GM12878 (cell line): ENCODE measurements around the gene PRKCI. TPM values are rescaled to one million over a fixed set of nuclear protein-coding genes. Genes with fewer than 3 reads are reported as not detected.

Experiments used
- GATAD2B ChIP-seq: fragments of 450-650 bp; conservative IDR thresholded peaks from 2 replicates; pipeline ENCODE4 v1.6.1; 2017; ENCODE audit warnings: low read depth, mild to moderate bottlenecking, moderate library complexity
- HCFC1 ChIP-seq: fragments of 150-350 bp; IDR thresholded peaks from 2 replicates; pipeline ENCODE4 v1.6.1; 2014; ENCODE audit warnings: low read length
- IKZF1 ChIP-seq: fragments of 450-650 bp; conservative IDR thresholded peaks from 2 replicates; pipeline ENCODE4 v1.6.1; 2017; ENCODE audit warnings: antibody characterized with exemption, mild to moderate bottlenecking
- IKZF2 ChIP-seq, 2 experiments: fragments of 450-650 bp; IDR thresholded peaks; 2 replicates each; pipeline ENCODE4 v1.6.1; 2017; ENCODE audit warnings: mild to moderate bottlenecking in 2 of 2, moderate library complexity in 2 of 2
- JUND ChIP-seq: IDR thresholded peaks from 2 replicates; pipeline ENCODE4 v1.6.1; 2012; ENCODE audit warnings: low read depth, mild to moderate bottlenecking, low read length, improper control_type of control experiment, moderate library complexity
- MEF2B ChIP-seq: fragments of 450-650 bp; IDR thresholded peaks from 2 replicates; pipeline ENCODE4 v1.6.1; 2018; ENCODE audit warnings: mild to moderate bottlenecking, moderate library complexity; ENCODE audit not compliant: partially characterized antibody, poor library complexity, severe bottlenecking
- NBN ChIP-seq: fragments of 450-650 bp; IDR thresholded peaks from 2 replicates; pipeline ENCODE4 v1.6.1; 2016
- NR2C2 ChIP-seq: IDR thresholded peaks from 2 replicates; pipeline ENCODE4 v1.6.1; 2011; ENCODE audit warnings: borderline replicate concordance, low read depth; ENCODE audit not compliant: control insufficient read depth, insufficient read length
- NR2F1 ChIP-seq: fragments of 450-650 bp; conservative IDR thresholded peaks from 2 replicates; pipeline ENCODE4 v1.6.1; 2017; ENCODE audit warnings: mild to moderate bottlenecking
- SMAD1 ChIP-seq: fragments of 450-650 bp; IDR thresholded peaks from 2 replicates; pipeline ENCODE4 v1.6.1; 2018; ENCODE audit warnings: mild to moderate bottlenecking, low read depth; ENCODE audit not compliant: partially characterized antibody
- TARDBP ChIP-seq: IDR thresholded peaks from 2 replicates; pipeline ENCODE4 v1.6.1; 2016; ENCODE audit warnings: borderline replicate concordance
- TCF7 ChIP-seq: IDR thresholded peaks from 2 replicates; pipeline ENCODE4 v1.6.1; 2014; ENCODE audit warnings: antibody characterized with exemption, borderline replicate concordance
- ZBED1 ChIP-seq: IDR thresholded peaks from 2 replicates; pipeline ENCODE4 v1.6.1; 2016; ENCODE audit warnings: borderline replicate concordance
- polyA plus RNA-seq, 11 experiments: library from polyadenylated mRNA; depleted of rRNA in 4 of 11; unstranded in 6 of 11; stranded (reverse) in 5 of 11; fragments of >200 nt; fragmentation: Nextera tagmentation in 4 of 11; fragmentation: Illumina TruSeq in 1 of 11; extraction: Ambion mirVana in 4 of 11; extraction: Trizol in 1 of 11; gene quantifications; 1 replicate in 1 of 11; 2 replicates in 10 of 11; pipeline versions ENCODE4 v1.2.1 to v1.2.3, GENCODE V29; 2011 to 2016; ENCODE audit warnings: inconsistent platforms in 2 of 11, missing spikeins in 2 of 11, low read depth in 1 of 11
- total RNA-seq, 4 experiments: library from RNA; depleted of rRNA in 3 of 4; stranded (reverse); fragments of >200 nt in 3 of 4; fragmentation: Illumina TruSeq in 1 of 4; extraction: Trizol in 1 of 4; gene quantifications; 2 replicates each; pipeline versions ENCODE4 v1.2.1 to v1.2.3, GENCODE V29; 2013 to 2021
- TF ChIP-seq, protein P1 (sequence below): fragments of 450-650 bp; formaldehyde crosslinking; IDR thresholded peaks from 2 replicates; pipeline ENCODE4 v1.4.0; 2020; ENCODE audit warnings: mild to moderate bottlenecking, moderate library complexity
- TF ChIP-seq, protein P2 (sequence below): IDR thresholded peaks from 2 replicates; pipeline ENCODE4 v1.6.1; 2012; ENCODE audit warnings: low read depth, low read length, improper control_type of control experiment
- TF ChIP-seq, protein P3 (sequence below): fragments of 450-650 bp; conservative IDR thresholded peaks from 2 replicates; pipeline ENCODE4 v1.6.1; 2017; ENCODE audit warnings: mild to moderate bottlenecking, moderate library complexity
- TF ChIP-seq, protein P4 (sequence below): fragments of 450-650 bp; IDR thresholded peaks from 2 replicates; pipeline ENCODE4 v1.6.1; 2018; ENCODE audit warnings: mild to moderate bottlenecking, low read depth, moderate library complexity; ENCODE audit not compliant: partially characterized antibody

PRKCI gene
- total and polyA plus RNA-seq, 10 of the 15 experiments (the other 5 are each of a cell fraction or from before 2014, with no cell fraction given), result 3.5 to 15.4 (median 11.8) TPM

DNA sequence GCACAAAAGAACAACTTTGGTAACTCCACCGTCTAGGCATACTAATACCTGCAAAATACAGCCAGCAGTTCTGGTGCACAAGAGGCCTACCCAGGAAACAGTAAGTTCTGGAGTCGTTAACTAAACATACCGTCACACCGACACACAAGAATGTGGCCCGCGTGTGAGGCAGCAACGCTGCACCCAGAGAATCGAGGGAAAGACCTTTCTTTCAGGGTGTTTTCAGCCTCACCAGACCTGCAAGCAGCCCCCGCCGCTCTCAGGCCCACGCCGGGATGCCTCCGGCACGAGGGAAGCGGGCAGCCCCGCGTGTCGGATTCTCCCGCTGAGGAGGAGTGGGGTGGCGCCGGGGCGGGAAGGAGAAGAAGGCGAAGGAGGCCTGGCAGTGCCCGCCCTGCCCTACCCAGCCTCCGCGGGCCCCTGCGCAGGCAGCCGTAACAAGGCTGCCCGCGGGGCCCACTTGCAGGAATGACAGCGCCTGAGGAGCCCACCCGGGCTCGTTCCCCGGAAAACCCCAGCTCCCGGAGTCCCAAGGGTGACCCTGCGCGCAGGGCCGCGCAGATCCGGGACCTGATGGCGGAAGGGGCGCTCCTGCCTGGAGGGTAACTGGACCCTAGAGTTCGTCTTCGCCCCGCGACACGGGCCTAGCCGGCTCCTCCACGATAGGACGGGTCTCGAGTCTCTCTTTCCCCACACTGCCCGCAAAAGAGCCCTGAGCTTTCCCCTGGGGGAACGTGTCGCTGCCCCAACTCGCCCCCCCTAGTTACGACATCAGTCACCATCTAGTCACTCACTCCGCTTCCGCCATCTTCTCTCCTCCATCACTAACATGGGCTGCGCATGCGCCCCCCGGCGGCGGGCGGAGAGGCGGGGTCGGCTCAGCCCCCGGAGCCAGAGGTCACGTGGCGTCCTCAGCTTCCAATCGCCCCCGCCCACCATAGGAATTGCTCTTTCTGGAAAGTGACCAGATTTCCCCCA lies 41.0 kb upstream of the PRKCI start, which contains the start of gene PHC3 (continued):
- TF ChIP-seq, protein P1, sequence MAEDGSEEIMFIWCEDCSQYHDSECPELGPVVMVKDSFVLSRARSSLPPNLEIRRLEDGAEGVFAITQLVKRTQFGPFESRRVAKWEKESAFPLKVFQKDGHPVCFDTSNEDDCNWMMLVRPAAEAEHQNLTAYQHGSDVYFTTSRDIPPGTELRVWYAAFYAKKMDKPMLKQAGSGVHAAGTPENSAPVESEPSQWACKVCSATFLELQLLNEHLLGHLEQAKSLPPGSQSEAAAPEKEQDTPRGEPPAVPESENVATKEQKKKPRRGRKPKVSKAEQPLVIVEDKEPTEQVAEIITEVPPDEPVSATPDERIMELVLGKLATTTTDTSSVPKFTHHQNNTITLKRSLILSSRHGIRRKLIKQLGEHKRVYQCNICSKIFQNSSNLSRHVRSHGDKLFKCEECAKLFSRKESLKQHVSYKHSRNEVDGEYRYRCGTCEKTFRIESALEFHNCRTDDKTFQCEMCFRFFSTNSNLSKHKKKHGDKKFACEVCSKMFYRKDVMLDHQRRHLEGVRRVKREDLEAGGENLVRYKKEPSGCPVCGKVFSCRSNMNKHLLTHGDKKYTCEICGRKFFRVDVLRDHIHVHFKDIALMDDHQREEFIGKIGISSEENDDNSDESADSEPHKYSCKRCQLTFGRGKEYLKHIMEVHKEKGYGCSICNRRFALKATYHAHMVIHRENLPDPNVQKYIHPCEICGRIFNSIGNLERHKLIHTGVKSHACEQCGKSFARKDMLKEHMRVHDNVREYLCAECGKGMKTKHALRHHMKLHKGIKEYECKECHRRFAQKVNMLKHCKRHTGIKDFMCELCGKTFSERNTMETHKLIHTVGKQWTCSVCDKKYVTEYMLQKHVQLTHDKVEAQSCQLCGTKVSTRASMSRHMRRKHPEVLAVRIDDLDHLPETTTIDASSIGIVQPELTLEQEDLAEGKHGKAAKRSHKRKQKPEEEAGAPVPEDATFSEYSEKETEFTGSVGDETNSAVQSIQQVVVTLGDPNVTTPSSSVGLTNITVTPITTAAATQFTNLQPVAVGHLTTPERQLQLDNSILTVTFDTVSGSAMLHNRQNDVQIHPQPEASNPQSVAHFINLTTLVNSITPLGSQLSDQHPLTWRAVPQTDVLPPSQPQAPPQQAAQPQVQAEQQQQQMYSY (CRISPR knock-in tag), result no peak
- peak; percentile 85 for TF ChIP-seq NBN
- TF ChIP-seq, protein P2, sequence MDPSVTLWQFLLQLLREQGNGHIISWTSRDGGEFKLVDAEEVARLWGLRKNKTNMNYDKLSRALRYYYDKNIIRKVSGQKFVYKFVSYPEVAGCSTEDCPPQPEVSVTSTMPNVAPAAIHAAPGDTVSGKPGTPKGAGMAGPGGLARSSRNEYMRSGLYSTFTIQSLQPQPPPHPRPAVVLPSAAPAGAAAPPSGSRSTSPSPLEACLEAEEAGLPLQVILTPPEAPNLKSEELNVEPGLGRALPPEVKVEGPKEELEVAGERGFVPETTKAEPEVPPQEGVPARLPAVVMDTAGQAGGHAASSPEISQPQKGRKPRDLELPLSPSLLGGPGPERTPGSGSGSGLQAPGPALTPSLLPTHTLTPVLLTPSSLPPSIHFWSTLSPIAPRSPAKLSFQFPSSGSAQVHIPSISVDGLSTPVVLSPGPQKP, result no peak; the same call in 1 of the 2 replicates
- TF ChIP-seq JUND, result no peak
- TF ChIP-seq TARDBP, result no peak; the same call in 1 of the 2 replicates
- no peak for TF ChIP-seq NR2C2
- TF ChIP-seq HCFC1, result no peak; the same call in 1 of the 2 replicates
- TF ChIP-seq IKZF1, result peak; percentile 80
- TF ChIP-seq GATAD2B, result peak; percentile 79; the same call in 1 of the 2 replicates
- TF ChIP-seq MEF2B, result peak; percentile 84
- TF ChIP-seq NR2F1, result peak; percentile 54; the same call in 1 of the 2 replicates
- peak; percentile 44; the same call in 1 of the 2 replicates for TF ChIP-seq ZBED1
- TF ChIP-seq, protein P3, sequence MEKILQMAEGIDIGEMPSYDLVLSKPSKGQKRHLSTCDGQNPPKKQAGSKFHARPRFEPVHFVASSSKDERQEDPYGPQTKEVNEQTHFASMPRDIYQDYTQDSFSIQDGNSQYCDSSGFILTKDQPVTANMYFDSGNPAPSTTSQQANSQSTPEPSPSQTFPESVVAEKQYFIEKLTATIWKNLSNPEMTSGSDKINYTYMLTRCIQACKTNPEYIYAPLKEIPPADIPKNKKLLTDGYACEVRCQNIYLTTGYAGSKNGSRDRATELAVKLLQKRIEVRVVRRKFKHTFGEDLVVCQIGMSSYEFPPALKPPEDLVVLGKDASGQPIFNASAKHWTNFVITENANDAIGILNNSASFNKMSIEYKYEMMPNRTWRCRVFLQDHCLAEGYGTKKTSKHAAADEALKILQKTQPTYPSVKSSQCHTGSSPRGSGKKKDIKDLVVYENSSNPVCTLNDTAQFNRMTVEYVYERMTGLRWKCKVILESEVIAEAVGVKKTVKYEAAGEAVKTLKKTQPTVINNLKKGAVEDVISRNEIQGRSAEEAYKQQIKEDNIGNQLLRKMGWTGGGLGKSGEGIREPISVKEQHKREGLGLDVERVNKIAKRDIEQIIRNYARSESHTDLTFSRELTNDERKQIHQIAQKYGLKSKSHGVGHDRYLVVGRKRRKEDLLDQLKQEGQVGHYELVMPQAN, result peak; percentile 76
- TF ChIP-seq TCF7, result 0 out of 2 replicates have a peak, but pooled peaks have one; percentile 12
- TF ChIP-seq IKZF2 (IDR thresholded peaks at IDR 0.05), result peak; percentile 11 to 39; a peak in 2 of 4 replicates
- TF ChIP-seq, protein P4, sequence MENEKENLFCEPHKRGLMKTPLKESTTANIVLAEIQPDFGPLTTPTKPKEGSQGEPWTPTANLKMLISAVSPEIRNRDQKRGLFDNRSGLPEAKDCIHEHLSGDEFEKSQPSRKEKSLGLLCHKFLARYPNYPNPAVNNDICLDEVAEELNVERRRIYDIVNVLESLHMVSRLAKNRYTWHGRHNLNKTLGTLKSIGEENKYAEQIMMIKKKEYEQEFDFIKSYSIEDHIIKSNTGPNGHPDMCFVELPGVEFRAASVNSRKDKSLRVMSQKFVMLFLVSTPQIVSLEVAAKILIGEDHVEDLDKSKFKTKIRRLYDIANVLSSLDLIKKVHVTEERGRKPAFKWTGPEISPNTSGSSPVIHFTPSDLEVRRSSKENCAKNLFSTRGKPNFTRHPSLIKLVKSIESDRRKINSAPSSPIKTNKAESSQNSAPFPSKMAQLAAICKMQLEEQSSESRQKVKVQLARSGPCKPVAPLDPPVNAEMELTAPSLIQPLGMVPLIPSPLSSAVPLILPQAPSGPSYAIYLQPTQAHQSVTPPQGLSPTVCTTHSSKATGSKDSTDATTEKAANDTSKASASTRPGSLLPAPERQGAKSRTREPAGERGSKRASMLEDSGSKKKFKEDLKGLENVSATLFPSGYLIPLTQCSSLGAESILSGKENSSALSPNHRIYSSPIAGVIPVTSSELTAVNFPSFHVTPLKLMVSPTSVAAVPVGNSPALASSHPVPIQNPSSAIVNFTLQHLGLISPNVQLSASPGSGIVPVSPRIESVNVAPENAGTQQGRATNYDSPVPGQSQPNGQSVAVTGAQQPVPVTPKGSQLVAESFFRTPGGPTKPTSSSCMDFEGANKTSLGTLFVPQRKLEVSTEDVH, result no peak
- TF ChIP-seq SMAD1, result no peak
